NCI-H1694 treated with DMSO at 0.1 percent for 48 hours (cell line): ENCODE measurements around the gene HELZ.
"Not testable (repeated sequence)": the region's sequence is repeated elsewhere in the genome, so short reads cannot be mapped to it uniquely, and the experiment has no call there.

Source experiments
- DNase-seq: peaks from one replicate; lab custom pipeline; 2025; lab: John Stamatoyannopoulos, UW

Gene HELZ

GRCh38 chr17:67115401-67115800, 129.6 kb downstream of the HELZ start:
- no peak for DNase-seq

GRCh38 chr17:67113486-67113885, 131.5 kb downstream of the HELZ start:
- no peak for DNase-seq

- no peak for DNase-seq
These were observed 133.2 kb downstream of the HELZ start for GRCh38 chr17:67111808-67112207.

- DNase-seq = no peak
These were observed 133.7 kb downstream of the HELZ start for GRCh38 chr17:67111327-67111726.

GRCh38 chr17:67110619-67111018, 134.4 kb downstream of the HELZ start:
- DNase-seq = no peak

GRCh38 chr17:67109111-67109510, 135.9 kb downstream of the HELZ start:
- no peak for DNase-seq

- no peak for DNase-seq
These were observed 136.9 kb downstream of the HELZ start for GRCh38 chr17:67107811-67108775.

GRCh38 chr17:67107171-67107570, 137.8 kb downstream of the HELZ start:
- DNase-seq = no peak

GRCh38 chr17:67105213-67105612, 139.8 kb downstream of the HELZ start:
- DNase-seq = no peak

GRCh38 chr17:67104641-67105040, 140.4 kb downstream of the HELZ start:
- not testable (repeated sequence) for DNase-seq

GRCh38 chr17:67098006-67098405, 147.0 kb downstream of the HELZ start:
- no peak for DNase-seq

- DNase-seq = no peak
These were observed 148.4 kb downstream of the HELZ start for GRCh38 chr17:67096609-67097008.

GRCh38 chr17:67095803-67096202, 149.2 kb downstream of the HELZ start:
- no peak for DNase-seq

GRCh38 chr17:67095291-67095690, 149.7 kb downstream of the HELZ start:
- not testable (repeated sequence) for DNase-seq

- DNase-seq = no peak
These were observed 151.6 kb downstream of the HELZ start for GRCh38 chr17:67093348-67093747.

- DNase-seq = not testable (repeated sequence)
These were observed 152.3 kb downstream of the HELZ start for GRCh38 chr17:67092710-67093109.

- no peak for DNase-seq
These were observed 152.7 kb downstream of the HELZ start for GRCh38 chr17:67092291-67092690.

GRCh38 chr17:67090341-67090740, 154.7 kb downstream of the HELZ start:
- DNase-seq = no peak

GRCh38 chr17:67088639-67089038, 156.4 kb downstream of the HELZ start:
- DNase-seq = no peak

GRCh38 chr17:67085406-67085805, 159.6 kb downstream of the HELZ start:
- no peak for DNase-seq

- no peak for DNase-seq
These were observed 162.9 kb downstream of the HELZ start for GRCh38 chr17:67082107-67082506.

- no peak for DNase-seq
These were observed 164.2 kb downstream of the HELZ start for GRCh38 chr17:67080804-67081203.

GRCh38 chr17:67079491-67079890, 165.5 kb downstream of the HELZ start:
- no peak for DNase-seq

GRCh38 chr17:67078292-67078691, 166.7 kb downstream of the HELZ start:
- DNase-seq = no peak
